ENCODE results near the gene VAPB. TPM values are rescaled to one million over a fixed set of nuclear protein-coding genes. Genes with fewer than 3 reads are reported as not detected.

Gene VAPB
- total RNA-seq, 1 experiment from 2014 or later, result 65.1 TPM

GRCh38 chr20:58461104-58461503, 72.1 kb downstream of the VAPB start:
- no peak for DNase-seq
- H2BK12ac ChIP-seq (ENCODE audit: insufficient read length, low read depth, low read length), result no peak overlapping the region
- no peak overlapping the region for H4K5ac ChIP-seq (ENCODE audit: insufficient read length, low read depth, low read length)
- H3K4me1 ChIP-seq (ENCODE audit: insufficient read depth, low read length), result no peaks in the 10 kb centered on the region
- no peaks in the 10 kb centered on the region for H3K79me1 ChIP-seq (ENCODE audit: insufficient read depth, low read depth, low read length, poor library complexity, severe bottlenecking)
- H3K56ac ChIP-seq (ENCODE audit: insufficient read length, low read depth, low read length), result no peak overlapping the region
- H3T11ph ChIP-seq (ENCODE audit: low read length), result no peak overlapping the region
- no peak overlapping the region for H2BK20ac ChIP-seq (ENCODE audit: low read depth, low read length, poor library complexity, severe bottlenecking)
- H3K27me3 ChIP-seq (ENCODE audit: insufficient read depth, low read length), result no peaks in the 10 kb centered on the region
- Mint-ChIP-seq H3K4me1 (peaks cover 14 to 17% of the 10 kb centered on the region in 2 experiments), H3K9me3 (peaks cover 2 to 6% of the 10 kb centered on the region in 2 experiments; a peak in 3 of 5 replicates), H3K36me3 (ENCODE audit: insufficient read depth in 1 of 3, low read depth in 3 of 3) (peaks cover 3 to 7% (median 5%) of the 10 kb centered on the region in 3 experiments; a peak in 3 of 7 replicates), H3K27me3 (ENCODE audit: low read depth) (no peaks in the 10 kb centered on the region), H3K27ac (no peak overlapping the region), H3K4me3 (no peak overlapping the region)
- no peak overlapping the region for H4K8ac ChIP-seq (replicated peaks; ENCODE audit: insufficient read length, low read depth, low read length)
- H3K4ac ChIP-seq (ENCODE audit: low read depth, low read length), result no peak overlapping the region
- H3K9me3 ChIP-seq (ENCODE audit: control insufficient read depth, low read depth, low read length), result no peaks in the 10 kb centered on the region
- no peak overlapping the region for H2BK120ac ChIP-seq (ENCODE audit: low read depth, low read length, poor library complexity, severe bottlenecking)
- WGBS (ENCODE audit: extremely low coverage, insufficient read length, low lambda C conversion rate), result no CpG with 5 or more reads among the region's 25 CpGs
- no peak overlapping the region for H3K27ac ChIP-seq (ENCODE audit: insufficient read length, low read depth, low read length)
- H3K79me2 ChIP-seq (ENCODE audit: insufficient read depth, low read length), result no peaks in the 10 kb centered on the region
- no peak for TF ChIP-seq CTCF (conservative IDR thresholded peaks at IDR 0.05)
- no peak overlapping the region for H2AK5ac ChIP-seq (ENCODE audit: insufficient read length, low read length)
- no peak overlapping the region for H3K18ac ChIP-seq (ENCODE audit: insufficient read length, low read depth, low read length)
- H2AFZ ChIP-seq (ENCODE audit: low read length), result no peak overlapping the region
- H3K23me2 ChIP-seq (ENCODE audit: insufficient read length, low read depth, low read length, poor library complexity, severe bottlenecking), result no peaks in the 10 kb centered on the region
- H3K4me2 ChIP-seq (ENCODE audit: insufficient read depth, insufficient read length, low read length), result no peak overlapping the region
- no peak overlapping the region for H4K91ac ChIP-seq (ENCODE audit: insufficient read length, low read depth, low read length)
- no peak overlapping the region for H3K23ac ChIP-seq (ENCODE audit: insufficient read length, low read depth, low read length)
- H3K9ac ChIP-seq (ENCODE audit: extremely low read depth, insufficient read length, low read length), result no peak overlapping the region
- H3K14ac ChIP-seq (ENCODE audit: insufficient read depth, low read length), result no peak overlapping the region
- no peak overlapping the region for H2BK15ac ChIP-seq (ENCODE audit: low read depth, low read length)
- no peak overlapping the region for H2BK5ac ChIP-seq (ENCODE audit: insufficient read length, low read length)
- H4K20me1 ChIP-seq (ENCODE audit: control insufficient read depth, insufficient read depth, insufficient read length), result no peaks in the 10 kb centered on the region
